GM13976 (cell line): Measurements from ENCODE around the gene PXDN.

ENCODE experiments used
- DNase-seq: peaks from one replicate; pipeline ENCODE4 v3.0.0; 2012; ENCODE audit warnings: low spot score
- in situ Hi-C: fragments of 300-500 bp; cut with MboI; formaldehyde crosslinking; loops from one replicate; pipeline ENCODE4 v1.12.0; 2022; ENCODE audit warnings: low sequenced_read_pairs, mixed read lengths, inconsistent platforms; ENCODE audit not compliant: unreplicated experiment
- TF ChIP-seq, protein P1 (sequence below): IDR thresholded peaks from 2 replicates; pipeline ENCODE4 v1.5.1; 2012; ENCODE audit warnings: borderline replicate concordance, mild to moderate bottlenecking; ENCODE audit not compliant: insufficient read depth; ENCODE audit errors: extremely low read depth, missing control alignments, control extremely low read depth

Gene PXDN, protein sequence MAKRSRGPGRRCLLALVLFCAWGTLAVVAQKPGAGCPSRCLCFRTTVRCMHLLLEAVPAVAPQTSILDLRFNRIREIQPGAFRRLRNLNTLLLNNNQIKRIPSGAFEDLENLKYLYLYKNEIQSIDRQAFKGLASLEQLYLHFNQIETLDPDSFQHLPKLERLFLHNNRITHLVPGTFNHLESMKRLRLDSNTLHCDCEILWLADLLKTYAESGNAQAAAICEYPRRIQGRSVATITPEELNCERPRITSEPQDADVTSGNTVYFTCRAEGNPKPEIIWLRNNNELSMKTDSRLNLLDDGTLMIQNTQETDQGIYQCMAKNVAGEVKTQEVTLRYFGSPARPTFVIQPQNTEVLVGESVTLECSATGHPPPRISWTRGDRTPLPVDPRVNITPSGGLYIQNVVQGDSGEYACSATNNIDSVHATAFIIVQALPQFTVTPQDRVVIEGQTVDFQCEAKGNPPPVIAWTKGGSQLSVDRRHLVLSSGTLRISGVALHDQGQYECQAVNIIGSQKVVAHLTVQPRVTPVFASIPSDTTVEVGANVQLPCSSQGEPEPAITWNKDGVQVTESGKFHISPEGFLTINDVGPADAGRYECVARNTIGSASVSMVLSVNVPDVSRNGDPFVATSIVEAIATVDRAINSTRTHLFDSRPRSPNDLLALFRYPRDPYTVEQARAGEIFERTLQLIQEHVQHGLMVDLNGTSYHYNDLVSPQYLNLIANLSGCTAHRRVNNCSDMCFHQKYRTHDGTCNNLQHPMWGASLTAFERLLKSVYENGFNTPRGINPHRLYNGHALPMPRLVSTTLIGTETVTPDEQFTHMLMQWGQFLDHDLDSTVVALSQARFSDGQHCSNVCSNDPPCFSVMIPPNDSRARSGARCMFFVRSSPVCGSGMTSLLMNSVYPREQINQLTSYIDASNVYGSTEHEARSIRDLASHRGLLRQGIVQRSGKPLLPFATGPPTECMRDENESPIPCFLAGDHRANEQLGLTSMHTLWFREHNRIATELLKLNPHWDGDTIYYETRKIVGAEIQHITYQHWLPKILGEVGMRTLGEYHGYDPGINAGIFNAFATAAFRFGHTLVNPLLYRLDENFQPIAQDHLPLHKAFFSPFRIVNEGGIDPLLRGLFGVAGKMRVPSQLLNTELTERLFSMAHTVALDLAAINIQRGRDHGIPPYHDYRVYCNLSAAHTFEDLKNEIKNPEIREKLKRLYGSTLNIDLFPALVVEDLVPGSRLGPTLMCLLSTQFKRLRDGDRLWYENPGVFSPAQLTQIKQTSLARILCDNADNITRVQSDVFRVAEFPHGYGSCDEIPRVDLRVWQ (N-terminal part only)

DNA sequence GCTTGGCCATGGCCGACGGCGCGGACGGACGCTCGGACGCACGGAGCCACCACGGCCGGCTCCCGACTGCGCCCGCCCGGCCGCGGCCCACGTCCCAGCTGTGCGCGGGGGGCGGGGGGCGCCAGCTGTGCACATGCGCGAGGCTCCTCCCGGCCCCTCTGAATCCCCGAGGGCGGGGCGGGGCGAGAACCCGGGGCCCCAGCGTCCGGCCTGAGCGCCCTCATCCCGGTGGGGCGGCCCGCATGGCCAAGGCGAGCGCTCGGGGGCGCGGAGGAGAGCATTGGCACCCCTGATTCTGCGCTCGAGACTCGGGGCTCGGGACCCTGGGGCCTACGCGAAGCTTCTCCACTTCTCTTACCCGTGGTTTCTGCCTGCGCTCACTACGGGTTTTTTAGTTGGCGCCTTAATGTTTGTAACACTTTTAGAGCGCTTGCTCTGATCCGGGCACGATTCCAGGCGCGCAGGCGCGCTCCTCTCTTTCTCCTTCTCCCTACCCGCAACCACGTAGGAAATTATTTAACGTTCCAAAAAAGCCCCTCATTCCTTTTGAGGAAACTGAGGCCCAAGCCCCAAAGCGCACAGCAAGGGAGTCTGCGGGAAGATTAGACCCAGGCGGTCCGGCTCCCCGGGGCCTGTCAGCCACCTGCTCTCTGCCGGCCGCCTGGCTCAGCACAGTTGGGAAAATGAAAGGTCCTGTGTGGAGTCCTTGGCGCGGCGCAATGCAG lies at the start of gene PXDN:
Gene PXDN, minus strand, starts transcription at position 70 of the 725 bp plus-strand sequence. Its CDS starts 60 bp downstream, at position 10.
- in situ Hi-C loops: no loop called here
- TF ChIP-seq, protein P1, sequence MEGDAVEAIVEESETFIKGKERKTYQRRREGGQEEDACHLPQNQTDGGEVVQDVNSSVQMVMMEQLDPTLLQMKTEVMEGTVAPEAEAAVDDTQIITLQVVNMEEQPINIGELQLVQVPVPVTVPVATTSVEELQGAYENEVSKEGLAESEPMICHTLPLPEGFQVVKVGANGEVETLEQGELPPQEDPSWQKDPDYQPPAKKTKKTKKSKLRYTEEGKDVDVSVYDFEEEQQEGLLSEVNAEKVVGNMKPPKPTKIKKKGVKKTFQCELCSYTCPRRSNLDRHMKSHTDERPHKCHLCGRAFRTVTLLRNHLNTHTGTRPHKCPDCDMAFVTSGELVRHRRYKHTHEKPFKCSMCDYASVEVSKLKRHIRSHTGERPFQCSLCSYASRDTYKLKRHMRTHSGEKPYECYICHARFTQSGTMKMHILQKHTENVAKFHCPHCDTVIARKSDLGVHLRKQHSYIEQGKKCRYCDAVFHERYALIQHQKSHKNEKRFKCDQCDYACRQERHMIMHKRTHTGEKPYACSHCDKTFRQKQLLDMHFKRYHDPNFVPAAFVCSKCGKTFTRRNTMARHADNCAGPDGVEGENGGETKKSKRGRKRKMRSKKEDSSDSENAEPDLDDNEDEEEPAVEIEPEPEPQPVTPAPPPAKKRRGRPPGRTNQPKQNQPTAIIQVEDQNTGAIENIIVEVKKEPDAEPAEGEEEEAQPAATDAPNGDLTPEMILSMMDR: no peak
- DNase-seq: no peak

DNA sequence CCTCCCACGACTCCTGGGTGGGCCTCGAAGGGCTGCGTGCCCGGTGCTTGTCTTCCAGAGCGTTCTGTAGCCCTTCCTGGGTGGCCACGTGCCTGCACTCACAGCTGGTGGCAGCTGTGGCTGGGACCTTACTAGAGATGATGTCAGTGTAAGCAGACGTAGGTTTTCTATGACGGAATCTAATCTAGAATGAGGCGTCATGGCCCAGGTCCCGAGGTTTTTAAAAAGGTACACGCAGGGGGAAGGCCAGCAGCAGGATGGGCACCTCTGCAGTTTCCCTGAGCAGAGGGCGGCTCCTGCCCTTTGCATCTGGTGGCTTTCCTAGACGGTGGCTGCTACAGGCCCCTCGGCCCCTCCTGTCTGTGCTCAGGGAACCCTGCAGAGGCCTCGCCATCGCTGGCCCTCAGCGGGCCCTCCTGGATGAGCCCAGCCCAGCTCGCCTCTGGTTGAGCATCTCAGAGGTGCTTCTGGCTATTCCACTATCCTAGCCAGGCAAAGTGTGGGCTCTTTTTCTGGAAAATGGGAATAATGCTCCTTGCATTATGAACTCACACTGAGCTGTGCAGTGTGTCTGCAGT lies 49.6 kb upstream of the PXDN start:
- TF ChIP-seq, protein P1: no peak
- DNase-seq: no peak
- in situ Hi-C loops: no loop called here

DNA sequence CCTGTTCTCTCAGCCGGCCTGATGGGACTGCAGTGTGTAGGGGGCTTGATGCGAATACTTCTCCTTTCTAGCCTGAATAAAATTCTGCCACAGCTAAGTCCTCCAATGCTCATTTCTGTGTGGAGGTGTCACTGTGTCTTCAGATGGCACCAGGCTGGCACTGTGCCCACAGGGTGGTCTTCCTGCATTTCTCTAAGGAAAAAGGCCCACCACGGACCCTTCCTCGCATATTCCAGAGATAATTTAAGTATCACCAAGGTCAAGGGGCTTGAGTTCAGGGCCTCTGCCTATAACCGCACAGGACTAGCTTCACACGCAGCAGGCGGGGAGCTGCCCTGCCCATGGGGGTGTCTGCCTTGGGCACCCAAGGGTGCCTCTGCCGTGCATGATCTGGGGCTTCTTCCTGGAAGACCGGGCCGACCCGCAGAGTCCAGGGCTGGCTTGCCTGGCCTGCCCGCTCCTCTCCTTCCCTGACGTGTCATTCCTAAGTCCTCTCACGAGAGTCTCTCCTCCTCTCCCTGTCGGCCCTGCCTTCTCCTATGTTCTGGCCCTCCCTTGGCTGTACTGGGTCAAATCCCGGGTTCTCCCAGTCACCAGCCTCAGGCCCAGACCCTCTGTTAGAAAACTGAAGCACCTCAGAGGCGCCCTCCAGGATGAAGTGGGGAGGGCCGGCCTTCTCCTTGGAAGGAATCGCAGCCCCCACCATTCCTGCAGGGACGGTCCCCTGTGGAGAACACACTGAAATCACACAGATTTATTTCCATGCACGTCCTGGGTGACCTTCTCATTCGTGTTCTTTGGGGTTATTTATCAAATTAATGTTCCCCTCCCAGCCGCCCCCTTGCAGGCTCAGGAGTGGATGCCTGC lies 48.9 kb upstream of the PXDN start:
- DNase-seq: no peak
- in situ Hi-C loops: no loop called here
- TF ChIP-seq, protein P1: no peak

DNA sequence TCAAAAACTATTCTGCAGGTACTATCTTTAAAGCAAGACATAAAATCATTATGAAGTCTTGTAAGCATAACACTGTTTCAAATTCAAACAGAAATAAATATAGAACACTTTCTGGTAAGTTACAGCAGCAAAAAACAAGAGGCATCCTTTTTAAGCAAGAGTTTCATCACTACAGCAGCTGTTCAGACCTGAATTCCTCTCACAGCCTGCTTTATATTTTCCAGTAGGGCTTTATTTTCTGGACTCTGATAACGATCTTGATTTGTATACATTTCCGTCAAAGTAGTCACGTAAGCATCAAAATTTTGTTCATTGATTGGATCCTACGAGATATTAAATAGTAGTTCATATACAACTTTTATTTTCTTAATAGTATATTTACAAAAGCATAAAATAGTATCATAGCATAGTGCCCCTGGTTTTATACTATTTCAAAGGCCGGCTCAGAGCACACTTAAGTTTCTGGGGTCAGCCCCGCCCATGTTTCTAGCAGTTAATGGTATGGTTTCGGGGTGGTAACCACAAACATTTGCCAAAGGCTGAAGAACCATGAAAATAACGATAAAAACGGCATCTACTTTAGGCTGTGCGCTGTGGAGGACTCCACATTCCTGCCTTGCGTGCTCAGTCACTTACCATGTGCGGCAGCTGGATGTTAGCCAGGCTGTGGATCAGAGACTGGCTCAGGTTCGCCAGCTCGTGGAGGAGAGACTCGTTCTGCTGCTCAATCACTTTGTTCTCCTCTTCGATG lies 47.5 kb upstream of the PXDN start:
- DNase-seq: no peak
- in situ Hi-C loops: no loop called here
- TF ChIP-seq, protein P1: no peak

DNA sequence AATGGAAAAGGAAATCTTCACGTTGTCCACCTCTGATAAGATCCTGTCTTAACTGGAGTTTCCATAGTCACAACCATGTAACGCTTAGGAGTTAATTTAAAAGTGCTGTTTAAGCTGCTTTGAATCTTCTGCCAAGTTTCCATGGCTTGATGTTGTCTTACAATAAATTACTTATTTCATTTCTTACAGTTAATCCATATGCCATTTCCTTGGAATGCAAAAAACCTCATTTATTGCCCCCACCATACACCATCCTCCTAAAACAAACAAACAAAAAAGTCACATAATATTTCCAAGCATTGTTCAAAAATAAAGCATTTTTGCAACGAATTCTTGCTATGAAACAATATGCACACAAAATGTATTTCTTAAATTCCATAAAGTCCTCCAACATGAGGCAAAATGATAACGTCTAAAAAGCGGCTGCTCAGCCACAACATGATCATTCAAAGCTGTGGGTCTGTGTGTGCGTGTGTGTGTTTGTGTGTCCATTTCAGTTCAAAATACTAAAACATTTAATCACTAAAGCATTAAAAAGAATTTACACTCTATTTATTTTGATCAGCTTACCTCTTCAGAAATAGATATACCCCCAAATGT lies 46.8 kb upstream of the PXDN start:
- DNase-seq: no peak
- in situ Hi-C loops: no loop called here

More for the DNA sequence above, 46.8 kb upstream of the PXDN start:
- TF ChIP-seq, protein P1: no peak
